Neural progenitor cell (in vitro differentiated cells): ENCODE measurements around the gene MMP11.

ENCODE experiments used
- EZH2 ChIP-seq: fragments of 200-600 bp; sonication (generic); IDR thresholded peaks from 2 replicates; pipeline ENCODE4 v1.6.1; 2017; ENCODE audit warnings: antibody characterized with exemption, mild to moderate bottlenecking, moderate library complexity
- TF ChIP-seq, protein P1 (sequence below): fragments of 200-600 bp; sonication (generic); IDR thresholded peaks from 2 replicates; pipeline ENCODE4 v1.5.1; 2017; ENCODE audit warnings: antibody characterized with exemption, mild to moderate bottlenecking

DNA sequence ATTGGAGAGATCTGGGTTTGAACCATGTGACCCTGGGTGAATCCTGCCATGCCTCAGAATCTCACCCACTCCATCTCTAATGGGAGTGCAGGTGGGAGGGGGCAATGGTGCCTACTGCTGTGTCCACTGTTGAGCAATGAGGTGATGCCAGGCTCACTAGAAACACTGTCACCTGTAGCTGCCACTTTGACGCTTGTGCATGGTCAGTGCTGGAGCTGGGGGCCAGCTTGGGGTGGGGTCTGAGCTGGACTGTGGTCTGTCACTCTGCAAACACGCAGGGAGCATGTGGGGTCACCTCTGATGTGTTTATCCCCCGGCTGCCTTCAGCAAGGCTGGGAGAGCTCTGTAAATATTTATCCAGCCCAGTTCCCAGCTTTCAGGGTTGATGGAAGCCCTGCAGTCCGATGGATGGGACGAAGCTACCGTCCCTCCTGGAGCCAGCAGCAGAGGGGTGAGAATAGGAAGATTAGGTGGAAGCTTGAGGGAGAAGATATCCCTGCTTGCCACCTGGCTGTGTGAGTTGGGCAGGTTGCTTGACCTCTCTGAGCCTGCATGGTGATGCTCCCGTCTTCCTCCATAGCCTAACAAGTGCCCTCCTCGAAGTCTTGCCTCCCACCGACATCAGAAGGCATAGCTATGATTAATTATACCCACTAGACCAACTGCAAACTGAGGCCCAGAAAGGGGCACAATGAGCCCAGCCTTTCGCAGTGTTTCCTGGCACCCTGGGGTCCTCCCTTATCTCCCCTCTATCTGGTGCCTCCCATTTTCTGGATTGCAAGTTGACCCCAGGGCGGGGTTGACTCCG lies 1.7 kb downstream of the MMP11 start:
- TF ChIP-seq, protein P1, sequence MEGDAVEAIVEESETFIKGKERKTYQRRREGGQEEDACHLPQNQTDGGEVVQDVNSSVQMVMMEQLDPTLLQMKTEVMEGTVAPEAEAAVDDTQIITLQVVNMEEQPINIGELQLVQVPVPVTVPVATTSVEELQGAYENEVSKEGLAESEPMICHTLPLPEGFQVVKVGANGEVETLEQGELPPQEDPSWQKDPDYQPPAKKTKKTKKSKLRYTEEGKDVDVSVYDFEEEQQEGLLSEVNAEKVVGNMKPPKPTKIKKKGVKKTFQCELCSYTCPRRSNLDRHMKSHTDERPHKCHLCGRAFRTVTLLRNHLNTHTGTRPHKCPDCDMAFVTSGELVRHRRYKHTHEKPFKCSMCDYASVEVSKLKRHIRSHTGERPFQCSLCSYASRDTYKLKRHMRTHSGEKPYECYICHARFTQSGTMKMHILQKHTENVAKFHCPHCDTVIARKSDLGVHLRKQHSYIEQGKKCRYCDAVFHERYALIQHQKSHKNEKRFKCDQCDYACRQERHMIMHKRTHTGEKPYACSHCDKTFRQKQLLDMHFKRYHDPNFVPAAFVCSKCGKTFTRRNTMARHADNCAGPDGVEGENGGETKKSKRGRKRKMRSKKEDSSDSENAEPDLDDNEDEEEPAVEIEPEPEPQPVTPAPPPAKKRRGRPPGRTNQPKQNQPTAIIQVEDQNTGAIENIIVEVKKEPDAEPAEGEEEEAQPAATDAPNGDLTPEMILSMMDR, result no peak
- no peak for TF ChIP-seq EZH2
